OCI-LY7 (cell line): ENCODE data around the gene BCL7B. TPM values are rescaled to one million over a fixed set of nuclear protein-coding genes. Genes with fewer than 3 reads are reported as not detected.

Experiments
- BruUV-seq: library from RNA; stranded (reverse); fragments of 400-500 nt; replicated peaks from 2 replicates; lab custom pipeline; 2021; lab: Mats Ljungman, UMichigan
- CTCF ChIA-PET: fragments of 300-600 bp; sonication (Branson Sonifier 250); formaldehyde crosslinking; loops from one replicate; lab custom pipeline; 2022; ENCODE audit warnings: antibody characterized with exemption; ENCODE audit not compliant: unreplicated experiment; lab: Charles Lee
- POLR2A ChIA-PET: fragments of 300-600 bp; sonication (Branson Sonifier 250); formaldehyde crosslinking; loops from one replicate; lab custom pipeline; 2022; ENCODE audit warnings: antibody characterized with exemption; lab: Charles Lee
- DNase-seq: peaks from one replicate; pipeline ENCODE4 v3.0.0-alpha.2; 2015; ENCODE audit warnings: low spot score
- H2AFZ ChIP-seq: fragments of 200-600 bp; sonication (generic), shearing (Covaris generic); 2 replicates; pipeline ENCODE4 v1.6.1; 2014; ENCODE audit warnings: mild to moderate bottlenecking, antibody characterized with exemption, low read length, moderate library complexity
- H3K27ac ChIP-seq: fragments of 200-600 bp; sonication (generic); 2 replicates; pipeline ENCODE4 v1.5.1; 2014; ENCODE audit warnings: mixed run types, low read depth, mild to moderate bottlenecking, moderate library complexity, low read length, inconsistent platforms; ENCODE audit not compliant: poor library complexity, severe bottlenecking
- H3K36me3 ChIP-seq: fragments of 200-600 bp; sonication (generic); 2 replicates; pipeline ENCODE4 v1.6.1; 2014; ENCODE audit warnings: mild to moderate bottlenecking, antibody characterized with exemption, low read length, moderate library complexity, mixed read lengths; ENCODE audit not compliant: insufficient read depth
- H3K4me1 ChIP-seq: fragments of 200-600 bp; sonication (generic); 2 replicates; pipeline ENCODE4 v1.5.1; 2014; ENCODE audit warnings: mild to moderate bottlenecking, low read length; ENCODE audit not compliant: insufficient read depth, poor library complexity, severe bottlenecking
- H3K4me2 ChIP-seq: fragments of 200-600 bp; sonication (generic); 2 replicates; pipeline ENCODE4 v1.6.1; 2014; ENCODE audit warnings: mild to moderate bottlenecking, low read length
- H3K4me3 ChIP-seq: fragments of 200-600 bp; sonication (generic); 2 replicates; pipeline ENCODE4 v1.5.1; 2014; ENCODE audit warnings: mild to moderate bottlenecking, low read depth, low read length; ENCODE audit not compliant: poor library complexity, severe bottlenecking
- H3K79me2 ChIP-seq: fragments of 200-600 bp; sonication (generic); 2 replicates; pipeline ENCODE4 v1.6.1; 2016; ENCODE audit warnings: low read depth, mild to moderate bottlenecking, low read length, moderate library complexity, mixed read lengths; ENCODE audit not compliant: insufficient read depth
- H3K9me2 ChIP-seq: fragments of 200-600 bp; sonication (generic); 2 replicates; pipeline ENCODE4 v1.6.1; 2016; ENCODE audit warnings: mild to moderate bottlenecking, low read length, mixed read lengths; ENCODE audit not compliant: insufficient read depth
- H3K9me3 ChIP-seq: fragments of 200-600 bp; sonication (generic); 2 replicates; pipeline ENCODE4 v1.6.1; 2014; ENCODE audit warnings: mild to moderate bottlenecking, mixed run types, low read length, mixed read lengths
- H4K20me1 ChIP-seq: fragments of 200-600 bp; sonication (generic); 2 replicates; pipeline ENCODE4 v1.6.1; 2014; ENCODE audit warnings: mild to moderate bottlenecking, antibody characterized with exemption, low read length, moderate library complexity, mixed read lengths; ENCODE audit not compliant: insufficient read depth
- CTCF ChIP-seq: fragments of 200-600 bp; sonication (generic); conservative IDR thresholded peaks from 2 replicates; pipeline ENCODE4 v1.5.1; 2014; ENCODE audit warnings: mild to moderate bottlenecking, antibody characterized with exemption, low read length, moderate library complexity, mixed read lengths
- EZH2phosphoT487 ChIP-seq: fragments of 200-600 bp; sonication (generic); IDR thresholded peaks from 2 replicates; pipeline ENCODE4 v1.6.1; 2018; ENCODE audit warnings: low read depth, borderline replicate concordance, mild to moderate bottlenecking, mixed run types, antibody characterized with exemption, low read length, moderate library complexity, mixed read lengths
- intact Hi-C: fragments of 100-400 bp; cut with micrococcal nuclease; formaldehyde crosslinking; loops from one replicate; pipeline ENCODE4 v1.10.0; 2022; ENCODE audit not compliant: unreplicated experiment
- total RNA-seq, 2 experiments: library from RNA; depleted of rRNA in 1 of 2; stranded (reverse); fragments of >200 nt in 1 of 2; shearing (Covaris generic) in 1 of 2; gene quantifications; 2 replicates each; pipeline ENCODE4 v1.2.3, GENCODE V29; 2014 to 2022

The BCL7B gene
- total RNA-seq, 2 experiments from 2014 or later: 31.7 to 51.7 TPM

GRCh38 chr7:73572767-73573186, 15.3 kb upstream of the BCL7B start:
- no peak overlapping the region for H3K4me3 ChIP-seq
- POLR2A ChIA-PET: no interaction called here
- H3K9me2 ChIP-seq: no peaks in the 10 kb centered on the region
- H3K27ac ChIP-seq: no peak overlapping the region
- no peak overlapping the region for H2AFZ ChIP-seq
- no peak for DNase-seq
- peaks cover 13% of the 10 kb centered on the region for H3K4me1 ChIP-seq
- H4K20me1 ChIP-seq: no peaks in the 10 kb centered on the region; the same call in none of the 2 replicates
- no TSS peak for BruUV-seq
- no peak overlapping the region for H3K4me2 ChIP-seq
- H3K9me3 ChIP-seq: no peaks in the 10 kb centered on the region
- peaks cover 72% of the 10 kb centered on the region for H3K36me3 ChIP-seq
- CTCF ChIA-PET: no interaction called here
- peaks cover 16% of the 10 kb centered on the region for H3K79me2 ChIP-seq
- intact Hi-C loops: no loop called here
- no peak for TF ChIP-seq CTCF
- no peak for TF ChIP-seq EZH2phosphoT487

- no peaks in the 10 kb centered on the region for H3K4me1 ChIP-seq
- POLR2A ChIA-PET: no interaction called here
- no TSS peak for BruUV-seq
- H3K36me3 ChIP-seq: peaks cover 67% of the 10 kb centered on the region
- CTCF ChIA-PET: no interaction called here
- H3K4me2 ChIP-seq: no peak overlapping the region
- no peak for TF ChIP-seq CTCF
- no peak for TF ChIP-seq EZH2phosphoT487
- H3K9me2 ChIP-seq: no peaks in the 10 kb centered on the region
- no peak overlapping the region for H2AFZ ChIP-seq
- H3K4me3 ChIP-seq: no peak overlapping the region
- intact Hi-C loops: no loop called here
- no peak for DNase-seq
- H3K9me3 ChIP-seq: no peaks in the 10 kb centered on the region
- H3K27ac ChIP-seq: no peak overlapping the region
- H3K79me2 ChIP-seq: no peaks in the 10 kb centered on the region
- no peaks in the 10 kb centered on the region for H4K20me1 ChIP-seq
Measured at GRCh38 chr7:73570977-73571376, 13.5 kb upstream of the BCL7B start.

GRCh38 chr7:73570521-73570920, 13.0 kb upstream of the BCL7B start:
- no peak overlapping the region for H3K4me2 ChIP-seq
- no peaks in the 10 kb centered on the region for H3K9me2 ChIP-seq
- CTCF ChIA-PET: no interaction called here
- POLR2A ChIA-PET: no interaction called here
- H3K4me1 ChIP-seq: no peaks in the 10 kb centered on the region
- H3K27ac ChIP-seq: no peak overlapping the region
- no peak overlapping the region for H3K4me3 ChIP-seq
- intact Hi-C loops: no loop called here
- H3K36me3 ChIP-seq: peaks cover 65% of the 10 kb centered on the region
- no peaks in the 10 kb centered on the region for H4K20me1 ChIP-seq
- no peak for DNase-seq
- no peaks in the 10 kb centered on the region for H3K9me3 ChIP-seq
- H3K79me2 ChIP-seq: no peaks in the 10 kb centered on the region
- H2AFZ ChIP-seq: no peak overlapping the region
- TF ChIP-seq EZH2phosphoT487: no peak
- no peak for TF ChIP-seq CTCF
- BruUV-seq: no TSS peak
